Cardiac muscle cell (in vitro differentiated cells and primary cell): ENCODE results near the gene ICAM1. TPM values are rescaled to one million over a fixed set of nuclear protein-coding genes. Genes with fewer than 3 reads are reported as not detected.
A peak's percentile ranks its signal among the peaks of the same experiment; 100 is the strongest.

Experiments
- DNase-seq, 2 donors: peaks; one replicate each; pipeline versions ENCODE4 v3.0.0 to v3.0.0-alpha.2; 2010 to 2017; ENCODE audit warnings: low read depth in 1 of 2, low spot score in 1 of 2
- H3K27ac ChIP-seq: fragments of 200-600 bp; sonication (generic); 2 replicates; pipeline ENCODE4 v1.5.1; 2016
- H3K27me3 ChIP-seq: fragments of 200-600 bp; sonication (generic); 2 replicates; pipeline ENCODE4 v1.6.0; 2016; ENCODE audit warnings: control low read depth
- H3K36me3 ChIP-seq: fragments of 200-600 bp; sonication (generic); 2 replicates; pipeline ENCODE4 v1.5.1; 2016; ENCODE audit warnings: control low read depth
- H3K4me1 ChIP-seq: fragments of 200-600 bp; sonication (generic); 2 replicates; pipeline ENCODE4 v1.8.1; 2017; ENCODE audit warnings: low read depth, mild to moderate bottlenecking, mixed run types
- H3K4me3 ChIP-seq: fragments of 200-600 bp; sonication (generic); 2 replicates; pipeline ENCODE4 v1.5.1; 2016; ENCODE audit warnings: mild to moderate bottlenecking
- H3K9me3 ChIP-seq: fragments of 200-600 bp; sonication (generic); 2 replicates; pipeline ENCODE4 v1.5.1; 2017; ENCODE audit warnings: low read depth, mild to moderate bottlenecking, control low read depth
- polyA plus RNA-seq: library from polyadenylated mRNA; unstranded; fragments of >200 nt; fragmentation: Nextera tagmentation; extraction: Ambion mirVana; gene quantifications from 2 replicates; pipeline ENCODE4 v1.2.1, GENCODE V29; 2016
- total RNA-seq: library from RNA; depleted of rRNA; stranded (reverse); fragments of >200 nt; gene quantifications from 2 replicates; pipeline ENCODE4 v1.2.3, GENCODE V29; 2016
- TF ChIP-seq, protein P1 (sequence below): IDR thresholded peaks from 2 replicates; pipeline ENCODE4 v1.5.1; 2012; ENCODE audit warnings: low read depth, mild to moderate bottlenecking, low read length

ICAM1 gene
- total and polyA plus RNA-seq, 2 experiments from 2014 or later = 0.57 to 0.77 TPM

DNA sequence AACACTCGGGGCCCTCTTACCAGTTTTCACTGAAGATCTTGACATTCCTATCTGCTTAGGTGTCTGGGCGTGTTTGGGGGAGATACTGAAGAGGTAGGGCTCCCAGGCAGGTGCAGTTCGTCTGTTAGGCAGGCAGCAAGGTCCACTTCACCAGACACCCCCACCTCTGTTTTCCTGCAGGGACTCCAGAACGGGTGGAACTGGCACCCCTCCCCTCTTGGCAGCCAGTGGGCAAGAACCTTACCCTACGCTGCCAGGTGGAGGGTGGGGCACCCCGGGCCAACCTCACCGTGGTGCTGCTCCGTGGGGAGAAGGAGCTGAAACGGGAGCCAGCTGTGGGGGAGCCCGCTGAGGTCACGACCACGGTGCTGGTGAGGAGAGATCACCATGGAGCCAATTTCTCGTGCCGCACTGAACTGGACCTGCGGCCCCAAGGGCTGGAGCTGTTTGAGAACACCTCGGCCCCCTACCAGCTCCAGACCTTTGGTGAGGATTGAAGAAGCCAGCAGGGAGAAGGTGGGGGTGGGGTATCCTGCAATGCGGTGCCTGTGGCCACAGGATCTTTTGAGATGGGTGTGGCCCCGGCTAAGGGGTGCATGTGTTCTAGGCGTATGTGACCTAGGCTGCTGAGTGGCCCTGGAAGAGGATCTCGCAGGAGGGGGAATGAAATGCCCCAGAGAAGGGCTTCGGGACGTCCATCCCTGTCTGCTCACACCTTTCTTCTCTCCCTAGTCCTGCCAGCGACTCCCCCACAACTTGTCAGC lies 12.6 kb downstream of the ICAM1 start:
- Histone ChIP-seq H3K4me1 (no peaks in the 10 kb centered on the region), H3K27ac (no peak overlapping the region), H3K9me3 (no peaks in the 10 kb centered on the region), H3K36me3 (no peaks in the 10 kb centered on the region), H3K4me3 (no peak overlapping the region), H3K27me3 (peaks cover 15% of the 10 kb centered on the region)
- DNase-seq = no peak
- TF ChIP-seq, protein P1, sequence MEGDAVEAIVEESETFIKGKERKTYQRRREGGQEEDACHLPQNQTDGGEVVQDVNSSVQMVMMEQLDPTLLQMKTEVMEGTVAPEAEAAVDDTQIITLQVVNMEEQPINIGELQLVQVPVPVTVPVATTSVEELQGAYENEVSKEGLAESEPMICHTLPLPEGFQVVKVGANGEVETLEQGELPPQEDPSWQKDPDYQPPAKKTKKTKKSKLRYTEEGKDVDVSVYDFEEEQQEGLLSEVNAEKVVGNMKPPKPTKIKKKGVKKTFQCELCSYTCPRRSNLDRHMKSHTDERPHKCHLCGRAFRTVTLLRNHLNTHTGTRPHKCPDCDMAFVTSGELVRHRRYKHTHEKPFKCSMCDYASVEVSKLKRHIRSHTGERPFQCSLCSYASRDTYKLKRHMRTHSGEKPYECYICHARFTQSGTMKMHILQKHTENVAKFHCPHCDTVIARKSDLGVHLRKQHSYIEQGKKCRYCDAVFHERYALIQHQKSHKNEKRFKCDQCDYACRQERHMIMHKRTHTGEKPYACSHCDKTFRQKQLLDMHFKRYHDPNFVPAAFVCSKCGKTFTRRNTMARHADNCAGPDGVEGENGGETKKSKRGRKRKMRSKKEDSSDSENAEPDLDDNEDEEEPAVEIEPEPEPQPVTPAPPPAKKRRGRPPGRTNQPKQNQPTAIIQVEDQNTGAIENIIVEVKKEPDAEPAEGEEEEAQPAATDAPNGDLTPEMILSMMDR = no peak

DNA sequence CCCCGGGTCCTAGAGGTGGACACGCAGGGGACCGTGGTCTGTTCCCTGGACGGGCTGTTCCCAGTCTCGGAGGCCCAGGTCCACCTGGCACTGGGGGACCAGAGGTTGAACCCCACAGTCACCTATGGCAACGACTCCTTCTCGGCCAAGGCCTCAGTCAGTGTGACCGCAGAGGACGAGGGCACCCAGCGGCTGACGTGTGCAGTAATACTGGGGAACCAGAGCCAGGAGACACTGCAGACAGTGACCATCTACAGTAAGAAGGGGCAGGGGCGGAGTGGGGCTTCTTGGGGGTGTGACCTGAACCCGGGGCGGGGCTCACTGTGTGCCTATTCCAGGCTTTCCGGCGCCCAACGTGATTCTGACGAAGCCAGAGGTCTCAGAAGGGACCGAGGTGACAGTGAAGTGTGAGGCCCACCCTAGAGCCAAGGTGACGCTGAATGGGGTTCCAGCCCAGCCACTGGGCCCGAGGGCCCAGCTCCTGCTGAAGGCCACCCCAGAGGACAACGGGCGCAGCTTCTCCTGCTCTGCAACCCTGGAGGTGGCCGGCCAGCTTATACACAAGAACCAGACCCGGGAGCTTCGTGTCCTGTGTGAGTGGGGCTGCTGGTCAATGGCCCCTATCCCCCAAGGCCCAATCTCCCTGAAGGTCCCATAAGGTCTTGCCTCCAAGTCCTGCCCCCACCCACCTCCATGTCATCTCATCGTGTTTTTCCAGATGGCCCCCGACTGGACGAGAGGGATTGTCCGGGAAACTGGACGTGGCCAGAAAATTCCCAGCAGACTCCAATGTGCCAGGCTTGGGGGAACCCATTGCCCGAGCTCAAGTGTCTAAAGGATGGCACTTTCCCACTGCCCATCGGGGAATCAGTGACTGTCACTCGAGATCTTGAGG lies 13.4 kb downstream of the ICAM1 start:
- Histone ChIP-seq H3K27ac (no peak overlapping the region), H3K4me1 (no peaks in the 10 kb centered on the region), H3K9me3 (no peaks in the 10 kb centered on the region), H3K27me3 (peaks cover 23% of the 10 kb centered on the region), H3K36me3 (no peaks in the 10 kb centered on the region), H3K4me3 (no peak overlapping the region)
- no peak for DNase-seq
- TF ChIP-seq, protein P1 = no peak

DNA sequence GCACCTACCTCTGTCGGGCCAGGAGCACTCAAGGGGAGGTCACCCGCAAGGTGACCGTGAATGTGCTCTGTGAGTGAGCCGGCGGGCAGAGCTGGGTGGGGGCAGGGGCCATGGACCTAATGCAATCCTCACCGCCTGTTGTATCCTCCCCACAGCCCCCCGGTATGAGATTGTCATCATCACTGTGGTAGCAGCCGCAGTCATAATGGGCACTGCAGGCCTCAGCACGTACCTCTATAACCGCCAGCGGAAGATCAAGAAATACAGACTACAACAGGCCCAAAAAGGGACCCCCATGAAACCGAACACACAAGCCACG lies 14.0 kb downstream of the ICAM1 start:
- no peak overlapping the region for H3K4me3 ChIP-seq
- DNase-seq = no peak
- H3K27me3 ChIP-seq = peaks cover 30% of the 10 kb centered on the region
- TF ChIP-seq, protein P1 = no peak
- no peaks in the 10 kb centered on the region for H3K4me1 ChIP-seq
- H3K9me3 ChIP-seq = no peaks in the 10 kb centered on the region
- H3K36me3 ChIP-seq = no peaks in the 10 kb centered on the region
- no peak overlapping the region for H3K27ac ChIP-seq

DNA sequence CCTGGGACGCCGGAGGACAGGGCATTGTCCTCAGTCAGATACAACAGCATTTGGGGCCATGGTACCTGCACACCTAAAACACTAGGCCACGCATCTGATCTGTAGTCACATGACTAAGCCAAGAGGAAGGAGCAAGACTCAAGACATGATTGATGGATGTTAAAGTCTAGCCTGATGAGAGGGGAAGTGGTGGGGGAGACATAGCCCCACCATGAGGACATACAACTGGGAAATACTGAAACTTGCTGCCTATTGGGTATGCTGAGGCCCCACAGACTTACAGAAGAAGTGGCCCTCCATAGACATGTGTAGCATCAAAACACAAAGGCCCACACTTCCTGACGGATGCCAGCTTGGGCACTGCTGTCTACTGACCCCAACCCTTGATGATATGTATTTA lies 14.5 kb downstream of the ICAM1 start:
- Histone ChIP-seq H3K9me3 (no peaks in the 10 kb centered on the region), H3K4me3 (no peak overlapping the region), H3K27me3 (peaks cover 34% of the 10 kb centered on the region), H3K36me3 (no peaks in the 10 kb centered on the region), H3K4me1 (no peaks in the 10 kb centered on the region), H3K27ac (no peak overlapping the region)
- no peak for DNase-seq
- TF ChIP-seq, protein P1 = no peak

DNA sequence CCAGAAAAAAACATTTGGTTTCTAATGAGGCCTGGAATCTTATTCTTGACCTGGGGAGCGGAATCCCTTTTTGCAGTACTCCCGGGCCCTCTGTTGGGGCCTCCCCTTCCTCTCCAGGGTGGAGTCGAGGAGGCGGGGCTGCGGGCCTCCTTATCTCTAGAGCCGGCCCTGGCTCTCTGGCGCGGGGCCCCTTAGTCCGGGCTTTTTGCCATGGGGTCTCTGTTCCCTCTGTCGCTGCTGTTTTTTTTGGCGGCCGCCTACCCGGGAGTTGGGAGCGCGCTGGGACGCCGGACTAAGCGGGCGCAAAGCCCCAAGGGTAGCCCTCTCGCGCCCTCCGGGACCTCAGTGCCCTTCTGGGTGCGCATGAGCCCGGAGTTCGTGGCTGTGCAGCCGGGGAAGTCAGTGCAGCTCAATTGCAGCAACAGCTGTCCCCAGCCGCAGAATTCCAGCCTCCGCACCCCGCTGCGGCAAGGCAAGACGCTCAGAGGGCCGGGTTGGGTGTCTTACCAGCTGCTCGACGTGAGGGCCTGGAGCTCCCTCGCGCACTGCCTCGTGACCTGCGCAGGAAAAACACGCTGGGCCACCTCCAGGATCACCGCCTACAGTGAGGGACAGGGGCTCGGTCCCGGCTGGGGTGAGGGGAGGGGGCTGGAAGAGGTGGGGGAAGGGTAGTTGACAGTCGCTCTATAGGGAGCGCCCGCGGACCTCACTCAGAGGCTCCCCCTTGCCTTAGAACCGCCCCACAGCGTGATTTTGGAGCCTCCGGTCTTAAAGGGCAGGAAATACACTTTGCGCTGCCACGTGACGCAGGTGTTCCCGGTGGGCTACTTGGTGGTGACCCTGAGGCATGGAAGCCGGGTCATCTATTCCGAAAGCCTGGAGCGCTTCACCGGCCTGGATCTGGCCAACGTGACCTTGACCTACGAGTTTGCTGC lies 16.1 kb downstream of the ICAM1 start, which contains the start of gene ICAM4:
TSS of gene ICAM4 (plus strand) at position 153 of the 935 bp plus-strand sequence. CDS start at position 211, 58 bp downstream.
- no peaks in the 10 kb centered on the region for H3K4me1 ChIP-seq

More for the DNA sequence above, 16.1 kb downstream of the ICAM1 start, which contains the start of gene ICAM4:
- H3K27ac ChIP-seq = no peak within 1 kb of the TSS
- H3K4me3 ChIP-seq = peak within 1 kb of the TSS; percentile 11
- H3K9me3 ChIP-seq = no peaks in the 10 kb centered on the region
- H3K36me3 ChIP-seq = no peaks in the 10 kb centered on the region
- peak; percentile 71 to 88 for DNase-seq
- TF ChIP-seq, protein P1 = no peak
- H3K27me3 ChIP-seq = peaks cover 51% of the 10 kb centered on the region
